CD4-positive, CD25-positive, alpha-beta regulatory T cell (primary cell): Measurements from ENCODE around the gene STOX2. TPM values are rescaled to one million over a fixed set of nuclear protein-coding genes. Genes with fewer than 3 reads are reported as not detected.

Experiments
- ATAC-seq, 2 donors: fragments of 150-1000 bp; cut with Tn5 transposase; one replicate each; pipeline ENCODE4 v1.10.0; 2021; ENCODE audit warnings: low read depth in 2 of 2, moderate number of reproducible peaks in 2 of 2, moderate library complexity in 1 of 2
- DNase-seq, 3 donors: peaks; one replicate each; pipeline versions ENCODE4 v3.0.0 to v3.0.0-alpha.2; 2012 to 2022; ENCODE audit warnings: mixed read lengths in 1 of 3
- H3K27ac ChIP-seq: one replicate; pipeline ENCODE4 v1.7.0; 2013; ENCODE audit warnings: mild to moderate bottlenecking, low read length; ENCODE audit not compliant: insufficient read depth, poor library complexity, severe bottlenecking
- H3K27me3 ChIP-seq: one replicate; pipeline ENCODE4 v1.7.0; 2013; ENCODE audit warnings: low read length; ENCODE audit not compliant: control insufficient read depth, insufficient read depth
- H3K36me3 ChIP-seq: one replicate; pipeline ENCODE4 v1.7.0; 2013; ENCODE audit warnings: mild to moderate bottlenecking, low read length, moderate library complexity; ENCODE audit not compliant: control insufficient read depth, insufficient read depth
- H3K4me1 ChIP-seq: 2 replicates; pipeline ENCODE4 v1.7.0; 2013; ENCODE audit warnings: mild to moderate bottlenecking, low read length; ENCODE audit not compliant: insufficient read depth, control insufficient read depth, poor library complexity, severe bottlenecking
- H3K4me3 ChIP-seq: one replicate; pipeline ENCODE4 v1.7.0; 2013; ENCODE audit warnings: low read depth, mild to moderate bottlenecking, low read length, moderate library complexity
- H3K9me3 ChIP-seq, 2 experiments: 1 replicate in 1 of 2; 2 replicates in 1 of 2; pipeline ENCODE4 v1.7.0; 2013; ENCODE audit warnings: low read length in 2 of 2, mild to moderate bottlenecking in 1 of 2, moderate library complexity in 1 of 2; ENCODE audit not compliant: control insufficient read depth in 2 of 2
- H3K27ac Mint-ChIP-seq, 3 donors: one replicate each; pipeline ENCODE4 v1.8.0; 2020 to 2022; ENCODE audit warnings: mild to moderate bottlenecking in 3 of 3, mixed read lengths in 3 of 3, moderate library complexity in 2 of 3
- H3K27me3 Mint-ChIP-seq: one replicate; pipeline ENCODE4 v1.8.0; 2022; ENCODE audit warnings: mild to moderate bottlenecking, mixed read lengths
- H3K36me3 Mint-ChIP-seq: one replicate; pipeline ENCODE4 v1.8.0; 2020; ENCODE audit warnings: mixed read lengths
- H3K4me1 Mint-ChIP-seq, 4 donors: one replicate each; pipeline ENCODE4 v1.8.0; 2020 to 2022; ENCODE audit warnings: mixed read lengths in 4 of 4, mild to moderate bottlenecking in 1 of 4
- H3K4me3 Mint-ChIP-seq, 4 donors: one replicate each; pipeline ENCODE4 v1.8.0; 2020 to 2022; ENCODE audit warnings: mild to moderate bottlenecking in 4 of 4, mixed read lengths in 4 of 4, moderate library complexity in 3 of 4
- H3K9me3 Mint-ChIP-seq, 7 donors: one replicate each; pipeline ENCODE4 v1.8.0; 2020 to 2022; ENCODE audit warnings: mixed read lengths in 7 of 7, mild to moderate bottlenecking in 3 of 7, moderate library complexity in 2 of 7
- polyA plus RNA-seq, 4 donors: library from polyadenylated mRNA; unstranded; fragments of 300-500 nt; fragmentation: Illumina TruSeq; gene quantifications; one replicate each; pipeline ENCODE4 v1.2.3, GENCODE V29; 2021
- total RNA-seq: library from RNA; stranded (reverse); gene quantifications from one replicate; pipeline ENCODE4 v1.2.3, GENCODE V29; 2022

The STOX2 gene
- total and polyA plus RNA-seq, 5 donors from 2014 or later: not detected

- no peak overlapping the region for H3K4me3 ChIP-seq
- H3K36me3 Mint-ChIP-seq: no peaks in the 10 kb centered on the region
- H3K27ac Mint-ChIP-seq: no peak overlapping the region
- H3K27me3 Mint-ChIP-seq: peaks cover 8% of the 10 kb centered on the region
- ATAC-seq: no peak
- no peaks in the 10 kb centered on the region for H3K4me1 ChIP-seq
- no peak for DNase-seq
- peaks cover 0 to 2% (median 0%) of the 10 kb centered on the region in 7 donors for H3K9me3 Mint-ChIP-seq
- no peaks in the 10 kb centered on the region for H3K9me3 ChIP-seq
- no peaks in the 10 kb centered on the region for H3K36me3 ChIP-seq
- H3K27me3 ChIP-seq: no peaks in the 10 kb centered on the region
- no peak overlapping the region for H3K4me3 Mint-ChIP-seq
- no peaks in the 10 kb centered on the region for H3K4me1 Mint-ChIP-seq
- H3K27ac ChIP-seq: no peak overlapping the region
These were observed 81.3 kb downstream of the STOX2 start for GRCh38 chr4:183986291-183986970.

- Histone ChIP-seq H3K4me1 (no peaks in the 10 kb centered on the region), H3K4me3 (no peak overlapping the region), H3K9me3 (no peaks in the 10 kb centered on the region), H3K27ac (no peak overlapping the region), H3K27me3 (no peaks in the 10 kb centered on the region), H3K36me3 (no peaks in the 10 kb centered on the region)
- Mint-ChIP-seq H3K4me3 (no peak overlapping the region), H3K27ac (no peak overlapping the region), H3K27me3 (peaks cover 10% of the 10 kb centered on the region), H3K36me3 (no peaks in the 10 kb centered on the region), H3K4me1 (no peaks in the 10 kb centered on the region), H3K9me3 (no peaks in the 10 kb centered on the region)
- ATAC-seq: no peak
- DNase-seq: no peak
These were observed 82.2 kb downstream of the STOX2 start for GRCh38 chr4:183986971-183987946.

GRCh38 chr4:183987987-183988392 lies 82.9 kb downstream of the STOX2 start:
- Histone ChIP-seq H3K9me3 (no peaks in the 10 kb centered on the region), H3K4me3 (no peak overlapping the region), H3K4me1 (no peaks in the 10 kb centered on the region), H3K36me3 (no peaks in the 10 kb centered on the region), H3K27ac (no peak overlapping the region), H3K27me3 (peaks cover 2% of the 10 kb centered on the region)
- H3K4me1 Mint-ChIP-seq: no peaks in the 10 kb centered on the region
- no peak overlapping the region for H3K27ac Mint-ChIP-seq
- peaks cover 12% of the 10 kb centered on the region for H3K27me3 Mint-ChIP-seq
- DNase-seq (no peak), ATAC-seq (no peak)
- no peaks in the 10 kb centered on the region for H3K36me3 Mint-ChIP-seq
- H3K4me3 Mint-ChIP-seq: no peak overlapping the region
- H3K9me3 Mint-ChIP-seq: no peaks in the 10 kb centered on the region

GRCh38 chr4:183988874-183989273 lies 83.8 kb downstream of the STOX2 start:
- H3K27ac Mint-ChIP-seq: no peak overlapping the region
- ATAC-seq: no peak
- H3K9me3 Mint-ChIP-seq: no peaks in the 10 kb centered on the region

GRCh38 chr4:183989461-183989860 lies 84.4 kb downstream of the STOX2 start:
- Mint-ChIP-seq H3K9me3 (no peaks in the 10 kb centered on the region), H3K4me3 (no peak overlapping the region), H3K27ac (no peak overlapping the region), H3K27me3 (peaks cover 8% of the 10 kb centered on the region), H3K36me3 (no peaks in the 10 kb centered on the region), H3K4me1 (no peaks in the 10 kb centered on the region)
- H3K27ac ChIP-seq: no peak overlapping the region
- peaks cover 2% of the 10 kb centered on the region for H3K27me3 ChIP-seq
- DNase-seq (no peak), ATAC-seq (no peak)
- no peaks in the 10 kb centered on the region for H3K4me1 ChIP-seq
- H3K4me3 ChIP-seq: no peak overlapping the region
- H3K9me3 ChIP-seq: no peaks in the 10 kb centered on the region
- H3K36me3 ChIP-seq: no peaks in the 10 kb centered on the region

More at GRCh38 chr4:183988874-183989273, 83.8 kb downstream of the STOX2 start:
- Mint-ChIP-seq H3K27me3 (peaks cover 11% of the 10 kb centered on the region), H3K4me3 (no peak overlapping the region), H3K36me3 (no peaks in the 10 kb centered on the region), H3K4me1 (no peaks in the 10 kb centered on the region)
- Histone ChIP-seq H3K36me3 (no peaks in the 10 kb centered on the region), H3K27ac (no peak overlapping the region), H3K4me1 (no peaks in the 10 kb centered on the region), H3K4me3 (no peak overlapping the region), H3K9me3 (no peaks in the 10 kb centered on the region), H3K27me3 (peaks cover 2% of the 10 kb centered on the region)
- no peak for DNase-seq

- Histone ChIP-seq H3K4me3 (no peak overlapping the region), H3K36me3 (no peaks in the 10 kb centered on the region), H3K27ac (no peak overlapping the region), H3K27me3 (peaks cover 2% of the 10 kb centered on the region), H3K4me1 (no peaks in the 10 kb centered on the region), H3K9me3 (no peaks in the 10 kb centered on the region)
- no peaks in the 10 kb centered on the region for H3K9me3 Mint-ChIP-seq
- ATAC-seq (no peak), DNase-seq (no peak)
- no peak overlapping the region for H3K27ac Mint-ChIP-seq
- peaks cover 8% of the 10 kb centered on the region for H3K27me3 Mint-ChIP-seq
- H3K36me3 Mint-ChIP-seq: no peaks in the 10 kb centered on the region
- no peak overlapping the region for H3K4me3 Mint-ChIP-seq
- H3K4me1 Mint-ChIP-seq: no peaks in the 10 kb centered on the region
These were observed 84.8 kb downstream of the STOX2 start for GRCh38 chr4:183989931-183990330.

- Mint-ChIP-seq H3K9me3 (no peaks in the 10 kb centered on the region), H3K4me3 (no peak overlapping the region), H3K36me3 (no peaks in the 10 kb centered on the region), H3K27ac (no peak overlapping the region), H3K4me1 (no peaks in the 10 kb centered on the region), H3K27me3 (peaks cover 8% of the 10 kb centered on the region)
- Histone ChIP-seq H3K4me1 (no peaks in the 10 kb centered on the region), H3K27me3 (peaks cover 2% of the 10 kb centered on the region), H3K9me3 (no peaks in the 10 kb centered on the region), H3K4me3 (no peak overlapping the region), H3K27ac (no peak overlapping the region), H3K36me3 (no peaks in the 10 kb centered on the region)
- DNase-seq (no peak), ATAC-seq (no peak)
These were observed 88.6 kb downstream of the STOX2 start for GRCh38 chr4:183993676-183994075.
